ENCODE results near the gene LRRC28. TPM values are rescaled to one million over a fixed set of nuclear protein-coding genes. Genes with fewer than 3 reads are reported as not detected.

LRRC28 gene
- polyA plus RNA-seq, 1 donor from 2014 or later: 20.4 TPM

GRCh38 chr15:99390667-99391066, 139.4 kb downstream of the LRRC28 start (continued):
- TF ChIP-seq SMC3 (conservative IDR thresholded peaks at IDR 0.05; ENCODE audit: poor library complexity): no peak
- TF ChIP-seq TAF1 (IDR thresholded peaks at IDR 0.05; ENCODE audit: low read depth): no peak
- no peak for TF ChIP-seq EP300 (conservative IDR thresholded peaks at IDR 0.05; ENCODE audit: poor library complexity, severe bottlenecking)
- TF ChIP-seq RAD21 (conservative IDR thresholded peaks at IDR 0.05): no peak

GRCh38 chr15:99393641-99394040, 142.4 kb downstream of the LRRC28 start:
- Histone ChIP-seq H3K79me2 (replicated peaks; ENCODE audit: insufficient read depth, low read length) (no peaks in the 10 kb centered on the region), H3K27me3 (ENCODE audit: insufficient read depth, low read depth, low read length) (no peaks in the 10 kb centered on the region), H3K27ac (ENCODE audit: low read length) (no peak overlapping the region), H4K20me1 (ENCODE audit: insufficient read depth) (no peaks in the 10 kb centered on the region), H3K4me3 (ENCODE audit: low read length) (no peak overlapping the region), H3K9ac (ENCODE audit: low read length) (no peak overlapping the region), H3K36me3 (ENCODE audit: insufficient read depth, low read length) (no peaks in the 10 kb centered on the region), H2AFZ (ENCODE audit: low read depth, low read length) (no peak overlapping the region), H3K9me2 (ENCODE audit: insufficient read depth, low read length) (no peaks in the 10 kb centered on the region), H3K4me2 (ENCODE audit: low read length) (no peak overlapping the region), H3K9me3 (ENCODE audit: low read length) (peaks cover 4% of the 10 kb centered on the region), H3F3A (ENCODE audit: insufficient read depth, low read length, poor library complexity, severe bottlenecking) (no peaks in the 10 kb centered on the region)
- TF ChIP-seq EZH2 (IDR thresholded peaks at IDR 0.05; ENCODE audit: borderline replicate concordance, insufficient read depth, low read length, poor library complexity, severe bottlenecking): no peak
- no peak for TF ChIP-seq CTCF (IDR thresholded peaks at IDR 0.05; ENCODE audit: poor library complexity, severe bottlenecking)
- no peak for TF ChIP-seq REST (IDR thresholded peaks at IDR 0.05; ENCODE audit: borderline replicate concordance)
- TF ChIP-seq POLR2AphosphoS5 (IDR thresholded peaks at IDR 0.05): no peak
- TF ChIP-seq TAF1 (IDR thresholded peaks at IDR 0.05; ENCODE audit: low read depth): no peak
- no peak for TF ChIP-seq RAD21 (conservative IDR thresholded peaks at IDR 0.05)
- no peak for TF ChIP-seq EP300 (conservative IDR thresholded peaks at IDR 0.05; ENCODE audit: poor library complexity, severe bottlenecking)
- no peak for TF ChIP-seq MXI1 (conservative IDR thresholded peaks at IDR 0.05; ENCODE audit: poor library complexity, severe bottlenecking)
- no peak for TF ChIP-seq SMC3 (conservative IDR thresholded peaks at IDR 0.05; ENCODE audit: poor library complexity)

GRCh38 chr15:99396375-99396774, 145.1 kb downstream of the LRRC28 start:
- H3K4me3 ChIP-seq (ENCODE audit: low read length): no peak overlapping the region
- no peak overlapping the region for H3K4me2 ChIP-seq (ENCODE audit: low read length)
- no peaks in the 10 kb centered on the region for H3K79me2 ChIP-seq (replicated peaks; ENCODE audit: insufficient read depth, low read length)
- H3K9ac ChIP-seq (ENCODE audit: low read length): no peak overlapping the region
- H3K9me2 ChIP-seq (ENCODE audit: insufficient read depth, low read length): no peaks in the 10 kb centered on the region
- no peaks in the 10 kb centered on the region for H4K20me1 ChIP-seq (ENCODE audit: insufficient read depth)
- no peaks in the 10 kb centered on the region for H3K36me3 ChIP-seq (ENCODE audit: insufficient read depth, low read length)
- no peaks in the 10 kb centered on the region for H3F3A ChIP-seq (ENCODE audit: insufficient read depth, low read length, poor library complexity, severe bottlenecking)
- H3K9me3 ChIP-seq (ENCODE audit: low read length): peaks cover 4% of the 10 kb centered on the region
- H3K27ac ChIP-seq (ENCODE audit: low read length): no peak overlapping the region
- no peak for TF ChIP-seq POLR2AphosphoS5 (IDR thresholded peaks at IDR 0.05)
- TF ChIP-seq CTCF (IDR thresholded peaks at IDR 0.05; ENCODE audit: poor library complexity, severe bottlenecking): no peak
- TF ChIP-seq SMC3 (conservative IDR thresholded peaks at IDR 0.05; ENCODE audit: poor library complexity): no peak
- no peak for TF ChIP-seq MXI1 (conservative IDR thresholded peaks at IDR 0.05; ENCODE audit: poor library complexity, severe bottlenecking)
- no peak for TF ChIP-seq EZH2 (IDR thresholded peaks at IDR 0.05; ENCODE audit: borderline replicate concordance, insufficient read depth, low read length, poor library complexity, severe bottlenecking)
- no peak for TF ChIP-seq TAF1 (IDR thresholded peaks at IDR 0.05; ENCODE audit: low read depth)
- no peak overlapping the region for H2AFZ ChIP-seq (ENCODE audit: low read depth, low read length)
- H3K27me3 ChIP-seq (ENCODE audit: insufficient read depth, low read depth, low read length): no peaks in the 10 kb centered on the region

Measured in neural cell (in vitro differentiated cells).